LoVo (cell line): Measurements from ENCODE around the gene PXDC1.
"Not testable (repeated sequence)": the region's sequence is repeated elsewhere in the genome, so short reads cannot be mapped to it uniquely, and the experiment has no call there.

ENCODE experiments used
- DNase-seq: peaks from one replicate; pipeline ENCODE4 v3.0.0-alpha.2; 2016; ENCODE audit warnings: low spot score

PXDC1 gene

DNA sequence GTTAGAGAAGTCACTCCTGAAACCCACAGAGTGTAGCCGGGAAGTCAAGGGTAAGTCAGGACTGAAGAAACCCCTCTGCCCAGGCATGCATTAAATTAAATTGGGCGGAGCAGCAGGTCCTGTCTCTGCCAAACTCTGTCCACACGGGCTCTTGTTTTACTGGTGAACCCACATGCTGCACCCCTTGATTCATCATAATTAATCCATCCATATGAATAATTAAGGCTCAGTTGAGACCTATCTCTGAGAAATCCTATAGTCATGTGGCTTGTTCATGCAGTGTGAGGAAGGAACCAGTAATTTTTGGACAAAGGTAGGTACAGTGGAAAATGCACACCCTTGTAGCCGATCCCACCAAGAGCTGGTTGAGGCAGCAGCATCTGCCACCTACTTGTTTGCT, 43.0 kb downstream of the PXDC1 start:
- DNase-seq: no peak

DNA sequence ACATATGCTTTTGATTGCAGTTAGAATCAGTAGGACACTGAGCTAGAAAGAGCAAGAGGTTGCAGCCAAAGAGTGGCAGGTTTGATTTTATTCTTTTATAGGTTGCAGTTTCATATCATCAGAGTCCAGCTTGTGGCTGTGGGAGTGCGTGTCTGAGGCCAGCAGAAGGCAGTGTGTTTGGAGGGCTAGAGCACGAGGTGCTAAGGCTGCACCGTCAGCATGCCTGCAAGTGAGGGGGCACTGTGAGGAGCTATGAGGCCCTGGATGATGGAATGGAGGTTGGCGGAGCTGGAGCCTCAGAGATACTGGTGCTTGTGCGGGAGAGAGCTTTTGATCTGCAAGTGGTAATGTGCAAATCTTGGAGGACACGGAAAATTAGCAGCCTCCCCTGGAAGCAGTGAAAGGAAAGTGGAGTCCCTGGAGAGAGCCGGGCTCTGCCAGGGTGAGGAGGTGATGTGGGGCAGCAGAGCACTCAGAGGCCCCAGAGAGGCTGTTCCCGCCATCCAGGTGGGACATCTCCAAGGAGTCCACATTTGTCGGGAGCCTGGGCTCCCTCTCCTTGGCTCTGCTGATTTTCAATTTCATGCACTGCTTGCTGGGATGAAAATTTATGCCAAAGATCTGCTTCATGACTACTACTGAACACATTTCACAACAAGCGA, 43.6 kb downstream of the PXDC1 start:
- DNase-seq: no peak

- DNase-seq: no peak
Observed at GRCh38 chr6:3707024-3707423, 44.5 kb downstream of the PXDC1 start.

GRCh38 chr6:3706547-3706946, 45.0 kb downstream of the PXDC1 start:
- no peak for DNase-seq

- no peak for DNase-seq
Observed at GRCh38 chr6:3701631-3702030, 49.9 kb downstream of the PXDC1 start.

GRCh38 chr6:3699231-3699630, 52.3 kb downstream of the PXDC1 start:
- no peak for DNase-seq

GRCh38 chr6:3698021-3698420, 53.5 kb downstream of the PXDC1 start:
- DNase-seq: peak; percentile 5

GRCh38 chr6:3697609-3698008, 53.9 kb downstream of the PXDC1 start:
- DNase-seq: no peak

DNA sequence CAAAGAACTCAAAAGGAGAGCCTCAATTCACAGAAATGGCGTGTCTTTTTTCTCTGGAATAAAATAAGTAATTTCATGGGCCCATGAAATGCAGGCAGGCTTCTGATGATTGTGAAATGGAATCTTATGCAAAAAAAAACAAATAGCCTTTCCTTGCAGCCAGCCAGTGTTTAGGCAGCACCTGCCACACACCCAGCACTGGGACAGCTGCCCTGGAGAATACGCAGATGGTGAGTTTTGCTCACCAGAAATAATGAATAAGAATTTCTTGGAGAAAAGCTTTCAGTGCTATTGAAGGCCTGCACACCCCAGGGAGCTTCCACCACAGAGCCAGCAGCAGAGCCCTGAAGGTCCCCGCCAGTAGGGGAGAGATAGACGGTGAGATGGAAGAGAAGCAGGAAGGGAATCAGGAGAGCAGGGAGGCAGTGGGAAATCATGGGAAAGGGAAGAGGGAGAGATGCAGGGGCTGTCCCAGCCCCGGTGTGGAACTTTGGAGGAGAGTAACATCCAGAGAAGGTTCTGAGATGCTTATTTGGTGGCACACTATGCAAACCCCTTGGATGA, 54.9 kb downstream of the PXDC1 start:
- DNase-seq: no peak

- peak; percentile 33 for DNase-seq
Observed at GRCh38 chr6:3695065-3695817, 56.3 kb downstream of the PXDC1 start.

DNA sequence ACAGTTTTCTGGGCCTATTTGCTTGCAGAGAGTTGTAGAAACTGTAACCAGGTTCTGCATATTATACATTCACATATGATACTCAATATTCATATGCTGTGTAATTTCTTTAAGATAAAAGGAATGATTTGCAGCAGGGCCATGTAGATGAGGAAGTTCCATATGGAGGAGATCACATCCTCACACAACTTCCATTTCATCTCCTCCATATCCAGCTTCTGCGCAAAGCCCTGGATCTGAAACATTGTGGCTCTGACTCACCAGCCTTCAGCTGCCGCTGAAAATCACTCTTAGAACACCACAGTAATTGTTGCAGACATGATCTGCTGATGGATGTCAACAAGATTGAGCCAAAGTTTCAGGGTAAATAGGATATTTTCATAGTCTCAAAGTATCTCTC, 57.7 kb downstream of the PXDC1 start:
- no peak for DNase-seq

DNA sequence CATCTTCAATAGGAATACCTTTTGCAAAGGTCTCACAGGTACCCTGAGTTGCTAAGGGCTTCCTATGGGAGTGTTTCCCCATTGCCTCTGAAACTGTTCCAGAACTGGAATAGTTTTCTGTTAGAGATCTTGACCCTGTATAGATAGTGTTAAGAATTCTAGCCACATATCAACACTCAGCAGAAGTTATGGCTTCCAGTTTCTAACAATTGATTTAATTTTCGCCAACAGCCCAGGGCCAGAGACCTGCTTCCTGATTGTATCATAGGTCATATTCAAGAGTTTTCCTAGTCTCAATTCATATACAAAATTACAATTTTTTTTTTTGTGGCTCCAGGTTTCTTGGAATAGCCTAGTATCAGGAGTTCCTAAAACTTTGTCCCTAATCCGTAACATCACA, 61.0 kb downstream of the PXDC1 start:
- no peak for DNase-seq

GRCh38 chr6:3687847-3688246, 63.7 kb downstream of the PXDC1 start:
- DNase-seq: no peak

GRCh38 chr6:3683331-3683730, 68.2 kb downstream of the PXDC1 start:
- no peak for DNase-seq

DNA sequence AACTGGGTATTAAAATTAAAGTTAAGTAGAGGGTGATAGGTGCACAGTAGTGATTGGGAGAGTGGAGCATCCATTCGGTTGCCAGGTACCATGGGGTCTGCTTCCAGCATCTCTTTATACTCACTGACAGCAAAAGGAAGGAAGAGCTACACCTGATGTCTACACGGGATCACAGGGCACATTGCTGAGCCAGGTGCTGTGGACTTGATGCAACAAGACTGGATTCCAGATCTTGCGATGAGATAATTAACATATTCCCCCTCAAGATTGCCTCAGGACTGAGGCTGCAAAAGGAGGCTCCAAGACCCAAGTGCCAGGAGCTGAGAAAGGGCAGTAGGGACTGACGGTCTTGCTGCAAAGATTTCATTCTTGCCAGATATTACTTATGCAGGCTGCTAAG, 72.6 kb downstream of the PXDC1 start:
- DNase-seq: no peak

DNA sequence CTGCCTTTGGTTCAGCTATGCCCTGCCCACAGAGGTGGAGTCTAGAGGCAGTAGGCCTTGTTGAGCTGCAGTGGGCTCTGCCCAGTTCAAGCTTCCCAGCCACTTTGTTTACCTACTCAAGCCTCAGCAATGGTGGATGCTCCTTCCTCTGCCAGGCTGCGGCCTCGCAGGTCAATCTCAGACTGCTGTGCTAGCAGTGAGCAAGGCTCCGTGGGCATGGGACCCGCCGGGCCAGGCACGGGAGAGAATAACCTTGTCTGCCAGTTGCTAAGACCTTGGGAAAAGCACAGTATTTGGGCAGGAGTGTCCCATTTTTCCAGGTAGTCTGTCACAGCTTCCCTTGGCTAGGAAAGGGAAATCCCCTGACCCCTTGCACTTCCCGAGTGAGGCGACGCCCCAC, 73.8 kb downstream of the PXDC1 start:
- not testable (repeated sequence) for DNase-seq

DNA sequence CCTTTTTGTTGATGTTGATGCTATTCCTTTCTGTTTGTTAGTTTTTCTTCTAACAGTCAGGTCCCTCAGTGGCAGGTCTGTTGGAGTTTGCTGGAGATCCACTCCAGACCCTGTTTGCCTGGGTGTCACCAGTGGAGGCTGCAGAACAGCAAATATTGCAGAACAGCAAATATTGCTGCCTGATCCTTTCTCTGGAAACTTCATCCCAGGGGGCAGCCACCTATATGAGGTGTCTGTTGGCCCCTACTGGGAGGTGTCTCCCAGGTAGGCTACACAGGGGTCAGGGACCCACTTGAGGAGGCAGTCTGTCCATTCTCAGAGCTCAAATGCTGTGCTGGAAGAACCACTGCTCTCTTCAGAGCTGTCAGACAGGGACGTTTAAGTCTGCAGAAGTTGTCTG, 74.2 kb downstream of the PXDC1 start:
- DNase-seq: not testable (repeated sequence)
